Lower lobe of right lung (tissue), 2 donors: ENCODE measurements around the gene FAM3C. TPM values are rescaled to one million over a fixed set of nuclear protein-coding genes. Genes with fewer than 3 reads are reported as not detected.
"Not testable (repeated sequence)": the region's sequence is repeated elsewhere in the genome, so short reads cannot be mapped to it uniquely, and the experiment has no call there.

ENCODE experiments used
- ATAC-seq, 2 donors: fragments of 200-7000 bp; cut with Tn5 transposase; one replicate each; pipeline ENCODE4 v1.9.1; 2020 to 2022; ENCODE audit warnings: mild to moderate bottlenecking in 2 of 2, moderate library complexity in 2 of 2
- DNase-seq: peaks from one replicate; pipeline ENCODE4 v3.0.0-alpha.2; 2020
- H3K27ac ChIP-seq: fragments of 200-600 bp; one replicate; pipeline ENCODE4 v1.8.0; 2022
- H3K27me3 ChIP-seq: fragments of 200-600 bp; one replicate; pipeline ENCODE4 v1.8.0; 2022; ENCODE audit warnings: low read depth
- H3K36me3 ChIP-seq: fragments of 200-600 bp; one replicate; pipeline ENCODE4 v1.8.0; 2022; ENCODE audit warnings: mild to moderate bottlenecking
- H3K4me1 ChIP-seq: fragments of 200-600 bp; one replicate; pipeline ENCODE4 v1.8.0; 2022
- H3K4me3 ChIP-seq: fragments of 200-600 bp; one replicate; pipeline ENCODE4 v1.8.0; 2022; ENCODE audit warnings: mild to moderate bottlenecking
- H3K9me3 ChIP-seq: fragments of 200-600 bp; one replicate; pipeline ENCODE4 v1.8.0; 2022
- CTCF ChIP-seq: fragments of 200-600 bp; IDR thresholded peaks from one replicate; pipeline ENCODE4 v1.8.0; 2022; ENCODE audit warnings: antibody characterized with exemption, mild to moderate bottlenecking
- intact Hi-C: fragments of 100-400 bp; cut with DNase I; formaldehyde crosslinking; loops from one replicate; pipeline ENCODE4 v1.11.0; 2022
- total RNA-seq: library from RNA; stranded (reverse); fragmentation: NEBNext Ultra II Directional; extraction: Animal tissue kit (Norgen Biotek cat#: 25700); gene quantifications from one replicate; pipeline ENCODE4 v1.2.1, GENCODE V29; 2021
- donor health status: DM: no; HTN: yes; CAD: no; lungs with severe emphysema.

FAM3C gene
- total RNA-seq, 1 donor from 2014 or later = 35.3 TPM

GRCh38 chr7:121430558-121430957 is 34.5 kb upstream of the FAM3C start:
- ATAC-seq = no peak

GRCh38 chr7:121429798-121430197 is 33.7 kb upstream of the FAM3C start:
- H3K27me3 ChIP-seq = no peaks in the 10 kb centered on the region
- H3K36me3 ChIP-seq = no peaks in the 10 kb centered on the region
- no peak overlapping the region for H3K4me3 ChIP-seq
- no peak overlapping the region for H3K27ac ChIP-seq
- intact Hi-C loops = no loop called here
- H3K9me3 ChIP-seq = no peaks in the 10 kb centered on the region
- DNase-seq (no peak), ATAC-seq (no peak)
- H3K4me1 ChIP-seq = no peaks in the 10 kb centered on the region
- no peak for TF ChIP-seq CTCF

More at GRCh38 chr7:121430558-121430957, 34.5 kb upstream of the FAM3C start:
- Histone ChIP-seq H3K27ac (no peak overlapping the region), H3K4me3 (no peak overlapping the region), H3K4me1 (no peaks in the 10 kb centered on the region), H3K27me3 (no peaks in the 10 kb centered on the region), H3K36me3 (no peaks in the 10 kb centered on the region), H3K9me3 (no peaks in the 10 kb centered on the region)
- DNase-seq = no peak
- TF ChIP-seq CTCF = no peak
- intact Hi-C loops = no loop called here

GRCh38 chr7:121428855-121429489 is 32.9 kb upstream of the FAM3C start:
- Histone ChIP-seq H3K36me3 (no peaks in the 10 kb centered on the region), H3K9me3 (no peaks in the 10 kb centered on the region), H3K4me3 (no peak overlapping the region), H3K27me3 (no peaks in the 10 kb centered on the region), H3K27ac (no peak overlapping the region), H3K4me1 (no peaks in the 10 kb centered on the region)
- TF ChIP-seq CTCF = no peak
- no peak for ATAC-seq
- no peak for DNase-seq
- intact Hi-C loops = no loop called here

GRCh38 chr7:121421743-121422142 is 25.6 kb upstream of the FAM3C start:
- H3K27me3 ChIP-seq, DNase-seq, H3K4me1 ChIP-seq, H3K36me3 ChIP-seq, H3K9me3 ChIP-seq, intact Hi-C loops, H3K27ac ChIP-seq, ATAC-seq, H3K4me3 ChIP-seq: not testable (repeated sequence)

- DNase-seq (no peak), ATAC-seq (no peak)
- H3K36me3 ChIP-seq = no peaks in the 10 kb centered on the region
- H3K4me3 ChIP-seq = no peak overlapping the region
- no peak overlapping the region for H3K27ac ChIP-seq
- intact Hi-C loops = no loop called here
- no peaks in the 10 kb centered on the region for H3K27me3 ChIP-seq
- TF ChIP-seq CTCF = no peak
- H3K4me1 ChIP-seq = no peaks in the 10 kb centered on the region
- H3K9me3 ChIP-seq = no peaks in the 10 kb centered on the region
Observed at GRCh38 chr7:121420976-121421375, 24.9 kb upstream of the FAM3C start.

GRCh38 chr7:121419201-121420148 is 23.4 kb upstream of the FAM3C start:
- no peak for DNase-seq
- no peak for TF ChIP-seq CTCF
- H3K27ac ChIP-seq = no peak overlapping the region
- H3K4me1 ChIP-seq = no peaks in the 10 kb centered on the region
- H3K27me3 ChIP-seq = no peaks in the 10 kb centered on the region
- intact Hi-C loops = no loop called here
- H3K36me3 ChIP-seq = no peaks in the 10 kb centered on the region
- no peak overlapping the region for H3K4me3 ChIP-seq
- ATAC-seq = no peak
- no peaks in the 10 kb centered on the region for H3K9me3 ChIP-seq
